Neural progenitor cell (in vitro differentiated cells): Measurements from ENCODE around the gene RAB6A. TPM values are rescaled to one million over a fixed set of nuclear protein-coding genes. Genes with fewer than 3 reads are reported as not detected.

Source experiments
- DNase-seq: peaks from one replicate; pipeline ENCODE4 v3.0.0-alpha.2; 2016; ENCODE audit warnings: low spot score
- H2AFZ ChIP-seq: fragments of 200-600 bp; sonication (generic); replicated peaks from 2 replicates; pipeline ENCODE4 v1.6.1; 2016; ENCODE audit warnings: antibody characterized with exemption
- H3F3A ChIP-seq: fragments of 200-600 bp; sonication (generic); 2 replicates; pipeline ENCODE4 v1.6.1; 2016; ENCODE audit warnings: antibody characterized with exemption, low read depth
- H3K27ac ChIP-seq: fragments of 200-600 bp; sonication (generic); 2 replicates; pipeline ENCODE4 v1.5.1; 2016; ENCODE audit warnings: mild to moderate bottlenecking
- H3K27me3 ChIP-seq: fragments of 200-600 bp; sonication (generic); 2 replicates; pipeline ENCODE4 v1.6.1; 2016; ENCODE audit warnings: mild to moderate bottlenecking, moderate library complexity
- H3K36me3 ChIP-seq: fragments of 200-600 bp; sonication (generic); 2 replicates; pipeline ENCODE4 v1.5.1; 2016
- H3K4me1 ChIP-seq: fragments of 200-600 bp; sonication (generic); 2 replicates; pipeline ENCODE4 v1.6.1; 2016; ENCODE audit warnings: mixed run types
- H3K4me2 ChIP-seq: fragments of 200-600 bp; sonication (generic); 2 replicates; pipeline ENCODE4 v1.6.1; 2016
- H3K4me3 ChIP-seq: fragments of 200-600 bp; sonication (generic); 2 replicates; pipeline ENCODE4 v1.5.1; 2016
- H3K79me2 ChIP-seq: fragments of 200-600 bp; sonication (generic); 2 replicates; pipeline ENCODE4 v1.6.1; 2016; ENCODE audit warnings: low read depth
- H3K9ac ChIP-seq: fragments of 200-600 bp; sonication (generic); 2 replicates; pipeline ENCODE4 v1.6.1; 2016
- H3K9me3 ChIP-seq: fragments of 200-600 bp; sonication (generic); 2 replicates; pipeline ENCODE4 v1.5.1; 2016; ENCODE audit warnings: low read depth
- H4K20me1 ChIP-seq: fragments of 200-600 bp; sonication (generic); 2 replicates; pipeline ENCODE4 v1.6.1; 2016; ENCODE audit warnings: low read depth
- H3K27ac Mint-ChIP-seq: 3 replicates; pipeline ENCODE4 v1.8.0; 2021; ENCODE audit warnings: mixed read lengths
- H3K27me3 Mint-ChIP-seq: 2 replicates; pipeline ENCODE4 v1.8.0; 2022; ENCODE audit warnings: low read depth, mild to moderate bottlenecking, inconsistent platforms, moderate library complexity, mixed read lengths; ENCODE audit not compliant: insufficient read depth
- H3K36me3 Mint-ChIP-seq: 3 replicates; pipeline ENCODE4 v1.8.0; 2021; ENCODE audit warnings: mixed read lengths
- H3K4me1 Mint-ChIP-seq: 3 replicates; pipeline ENCODE4 v1.8.0; 2021; ENCODE audit warnings: mixed read lengths
- H3K4me3 Mint-ChIP-seq: 3 replicates; pipeline ENCODE4 v1.8.0; 2021; ENCODE audit warnings: mild to moderate bottlenecking, moderate library complexity, mixed read lengths
- H3K9me3 Mint-ChIP-seq: 3 replicates; pipeline ENCODE4 v1.8.0; 2020; ENCODE audit warnings: mixed read lengths
- CTCF ChIP-seq: fragments of 200-600 bp; sonication (generic); IDR thresholded peaks from 2 replicates; pipeline ENCODE4 v1.5.1; 2017; ENCODE audit warnings: antibody characterized with exemption, mild to moderate bottlenecking
- EZH2 ChIP-seq: fragments of 200-600 bp; sonication (generic); IDR thresholded peaks from 2 replicates; pipeline ENCODE4 v1.6.1; 2017; ENCODE audit warnings: antibody characterized with exemption, mild to moderate bottlenecking, moderate library complexity
- EZH2phosphoT487 ChIP-seq: fragments of 200-600 bp; sonication (generic); IDR thresholded peaks from 2 replicates; pipeline ENCODE4 v1.6.1; 2017; ENCODE audit warnings: antibody characterized with exemption
- total RNA-seq: library from RNA; depleted of rRNA; stranded (reverse); fragments of >200 nt; gene quantifications from 2 replicates; pipeline ENCODE4 v1.2.3, GENCODE V29; 2015; ENCODE audit warnings: low replicate concordance

Gene RAB6A
- total RNA-seq, 1 donor from 2014 or later, result 54.7 TPM

DNA sequence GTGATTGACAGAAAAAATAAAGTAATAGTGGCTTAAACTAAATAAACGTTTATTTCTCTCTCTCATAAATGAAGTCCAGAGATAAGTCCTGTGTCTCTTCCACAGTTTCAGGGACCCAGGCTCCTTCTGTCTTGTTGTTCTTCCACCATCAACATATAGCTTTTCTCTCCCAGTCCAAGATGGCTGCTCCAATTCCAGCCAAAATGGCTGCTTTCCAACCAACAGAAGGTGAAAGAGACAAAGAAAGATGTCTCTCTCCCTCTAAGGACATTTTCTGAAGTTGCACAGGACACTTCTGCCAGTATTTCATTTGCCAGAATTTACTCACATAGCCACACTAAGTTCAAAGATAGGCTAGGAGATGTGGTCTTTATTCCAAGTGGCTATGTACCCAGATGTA, 123.9 kb downstream of the RAB6A start:
- H3K4me3 Mint-ChIP-seq, result no peak overlapping the region

DNA sequence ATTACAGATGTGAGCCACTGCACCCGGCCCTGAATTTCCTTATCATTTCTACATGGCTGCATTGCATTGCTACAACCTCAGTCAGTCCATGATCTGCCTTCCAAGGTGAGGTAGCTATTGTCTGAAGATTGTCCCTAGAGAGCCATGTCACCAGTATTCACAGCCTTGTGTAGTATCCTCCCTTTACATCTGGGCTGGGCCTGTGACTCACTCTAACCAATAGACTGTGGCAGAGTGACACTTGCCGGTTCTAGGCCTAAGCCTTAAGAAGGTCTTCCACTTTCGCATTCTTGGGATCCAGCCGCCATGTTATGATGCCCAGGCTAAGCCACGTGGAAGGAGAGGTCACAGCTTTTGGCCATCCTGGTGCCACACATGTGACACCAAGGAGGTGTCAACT, 124.6 kb downstream of the RAB6A start:
- DNase-seq, result no peak
- Histone ChIP-seq H3K9me3 (no peaks in the 10 kb centered on the region), H2AFZ (no peak overlapping the region), H4K20me1 (no peaks in the 10 kb centered on the region), H3K9ac (no peak overlapping the region), H3K4me2 (no peak overlapping the region), H3K27me3 (no peaks in the 10 kb centered on the region), H3F3A (no peaks in the 10 kb centered on the region), H3K79me2 (no peaks in the 10 kb centered on the region), H3K4me1 (no peaks in the 10 kb centered on the region), H3K4me3 (no peak overlapping the region), H3K27ac (no peak overlapping the region), H3K36me3 (no peaks in the 10 kb centered on the region)
- no peaks in the 10 kb centered on the region for H3K36me3 Mint-ChIP-seq
- no peak overlapping the region for H3K4me3 Mint-ChIP-seq
- no peak for TF ChIP-seq CTCF
- H3K4me1 Mint-ChIP-seq, result peaks cover 9% of the 10 kb centered on the region
- H3K27ac Mint-ChIP-seq, result peak overlapping the region; percentile 39
- H3K27me3 Mint-ChIP-seq, result peaks cover 12% of the 10 kb centered on the region
- peaks cover 3% of the 10 kb centered on the region for H3K9me3 Mint-ChIP-seq

More for the DNA sequence above, 123.9 kb downstream of the RAB6A start:
- Histone ChIP-seq H3K36me3 (no peaks in the 10 kb centered on the region), H4K20me1 (no peaks in the 10 kb centered on the region), H3F3A (no peaks in the 10 kb centered on the region), H3K79me2 (no peaks in the 10 kb centered on the region), H2AFZ (peak overlapping the region; percentile 87), H3K9ac (no peak overlapping the region), H3K9me3 (no peaks in the 10 kb centered on the region), H3K4me2 (no peak overlapping the region), H3K4me1 (no peaks in the 10 kb centered on the region), H3K27ac (no peak overlapping the region), H3K27me3 (no peaks in the 10 kb centered on the region), H3K4me3 (no peak overlapping the region)
- TF ChIP-seq EZH2phosphoT487 (no peak), CTCF (no peak), EZH2 (no peak)
- Mint-ChIP-seq H3K36me3 (no peaks in the 10 kb centered on the region), H3K27me3 (peaks cover 12% of the 10 kb centered on the region), H3K9me3 (peaks cover 3% of the 10 kb centered on the region), H3K27ac (peak overlapping the region; percentile 34), H3K4me1 (peaks cover 9% of the 10 kb centered on the region)
- no peak for DNase-seq

GRCh38 chr11:73635721-73636120, 125.2 kb downstream of the RAB6A start:
- Mint-ChIP-seq H3K9me3 (peaks cover 3% of the 10 kb centered on the region), H3K4me3 (no peak overlapping the region), H3K27me3 (peaks cover 12% of the 10 kb centered on the region), H3K36me3 (no peaks in the 10 kb centered on the region), H3K4me1 (peaks cover 9% of the 10 kb centered on the region), H3K27ac (no peak overlapping the region)
- H2AFZ ChIP-seq, result no peak overlapping the region
- no peak overlapping the region for H3K9ac ChIP-seq
- no peaks in the 10 kb centered on the region for H3K36me3 ChIP-seq
- no peaks in the 10 kb centered on the region for H3F3A ChIP-seq
- H3K79me2 ChIP-seq, result no peaks in the 10 kb centered on the region
- H3K4me1 ChIP-seq, result no peaks in the 10 kb centered on the region
- no peaks in the 10 kb centered on the region for H4K20me1 ChIP-seq
- no peak for TF ChIP-seq EZH2phosphoT487
- no peak for TF ChIP-seq CTCF
- H3K27me3 ChIP-seq, result no peaks in the 10 kb centered on the region
- no peak overlapping the region for H3K4me3 ChIP-seq
- H3K9me3 ChIP-seq, result no peaks in the 10 kb centered on the region
- no peak overlapping the region for H3K27ac ChIP-seq
- no peak overlapping the region for H3K4me2 ChIP-seq
- no peak for DNase-seq

DNA sequence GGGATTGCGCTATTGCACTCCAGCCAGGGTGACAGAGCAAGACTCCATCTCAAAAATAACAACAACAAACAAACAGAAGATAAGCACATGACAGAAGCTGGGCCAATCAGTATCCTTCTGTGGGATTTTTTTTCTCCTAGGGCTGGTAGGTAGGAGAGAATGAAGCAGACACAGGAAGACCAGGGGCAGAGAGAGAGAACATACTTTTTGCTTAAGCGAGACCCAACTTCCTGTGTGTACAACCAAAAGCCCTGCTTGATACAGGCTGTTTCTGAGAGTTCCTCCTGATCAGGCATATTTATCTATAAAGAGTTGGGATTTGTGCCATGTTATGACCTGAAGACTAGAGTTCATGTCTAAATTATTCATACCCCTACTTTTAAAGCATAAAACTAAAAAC, 126.9 kb downstream of the RAB6A start:
- H3K9me3 Mint-ChIP-seq, result peaks cover 3% of the 10 kb centered on the region
- Histone ChIP-seq H3K9me3 (no peaks in the 10 kb centered on the region), H3K4me2 (no peak overlapping the region), H3K36me3 (no peaks in the 10 kb centered on the region), H3K4me1 (peaks cover 12% of the 10 kb centered on the region), H3F3A (peaks cover 10% of the 10 kb centered on the region), H3K9ac (no peak overlapping the region), H3K79me2 (no peaks in the 10 kb centered on the region), H3K4me3 (no peak overlapping the region), H3K27ac (no peak overlapping the region), H2AFZ (no peak overlapping the region), H3K27me3 (no peaks in the 10 kb centered on the region), H4K20me1 (no peaks in the 10 kb centered on the region)
- H3K36me3 Mint-ChIP-seq, result no peaks in the 10 kb centered on the region
- no peak for TF ChIP-seq CTCF
- TF ChIP-seq EZH2, result no peak
- TF ChIP-seq EZH2phosphoT487, result no peak
- DNase-seq, result no peak
- peaks cover 12% of the 10 kb centered on the region for H3K27me3 Mint-ChIP-seq
- peaks cover 9% of the 10 kb centered on the region for H3K4me1 Mint-ChIP-seq
- H3K4me3 Mint-ChIP-seq, result peak overlapping the region; percentile 27
- no peak overlapping the region for H3K27ac Mint-ChIP-seq
